ENCODE results near the gene AFF1. TPM values are rescaled to one million over a fixed set of nuclear protein-coding genes. Genes with fewer than 3 reads are reported as not detected.

The AFF1 gene
- total RNA-seq, 1 experiment from 2014 or later, result 37.7 TPM

DNA sequence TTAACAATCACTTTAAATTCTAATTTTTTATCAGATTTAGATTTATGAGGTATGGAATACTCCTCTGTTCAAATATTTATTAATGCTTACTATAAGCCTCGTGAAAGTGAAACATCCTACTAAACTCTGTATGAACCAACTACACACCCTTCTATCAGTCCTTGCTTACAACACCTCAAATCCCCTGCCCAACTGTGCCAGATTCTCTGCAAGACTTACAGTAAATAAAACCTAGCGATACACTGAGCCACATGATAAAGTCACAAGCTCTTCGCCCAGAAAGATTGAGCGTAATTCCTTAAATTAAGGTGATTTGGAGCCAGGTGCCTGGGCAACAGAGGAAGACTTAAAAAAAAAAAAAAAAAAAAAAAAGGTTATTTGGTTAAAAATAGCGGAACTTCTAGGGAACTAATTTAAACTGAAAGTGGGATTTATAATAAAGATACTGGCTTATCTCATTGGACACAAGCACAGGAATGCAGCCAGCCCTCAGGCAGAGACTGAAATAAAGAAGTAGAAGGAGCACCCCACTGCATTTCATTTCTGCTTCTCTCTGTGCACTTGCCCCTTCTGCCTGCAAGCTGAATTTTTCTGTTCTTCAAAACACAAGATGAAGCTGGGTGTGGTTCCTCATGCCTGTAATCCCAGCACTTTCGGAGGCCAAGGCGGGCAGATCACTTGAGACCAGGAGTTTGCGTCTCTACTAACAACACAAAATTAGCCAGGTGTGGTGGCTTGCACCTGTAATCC is 25.1 kb upstream of the AFF1 start:
- no TSS peak for BruUV-seq (replicated peaks)
- no peak overlapping the region for H3K4me3 Mint-ChIP-seq (ENCODE audit: low read depth, unreplicated experiment)
- TF ChIP-seq, protein P1, sequence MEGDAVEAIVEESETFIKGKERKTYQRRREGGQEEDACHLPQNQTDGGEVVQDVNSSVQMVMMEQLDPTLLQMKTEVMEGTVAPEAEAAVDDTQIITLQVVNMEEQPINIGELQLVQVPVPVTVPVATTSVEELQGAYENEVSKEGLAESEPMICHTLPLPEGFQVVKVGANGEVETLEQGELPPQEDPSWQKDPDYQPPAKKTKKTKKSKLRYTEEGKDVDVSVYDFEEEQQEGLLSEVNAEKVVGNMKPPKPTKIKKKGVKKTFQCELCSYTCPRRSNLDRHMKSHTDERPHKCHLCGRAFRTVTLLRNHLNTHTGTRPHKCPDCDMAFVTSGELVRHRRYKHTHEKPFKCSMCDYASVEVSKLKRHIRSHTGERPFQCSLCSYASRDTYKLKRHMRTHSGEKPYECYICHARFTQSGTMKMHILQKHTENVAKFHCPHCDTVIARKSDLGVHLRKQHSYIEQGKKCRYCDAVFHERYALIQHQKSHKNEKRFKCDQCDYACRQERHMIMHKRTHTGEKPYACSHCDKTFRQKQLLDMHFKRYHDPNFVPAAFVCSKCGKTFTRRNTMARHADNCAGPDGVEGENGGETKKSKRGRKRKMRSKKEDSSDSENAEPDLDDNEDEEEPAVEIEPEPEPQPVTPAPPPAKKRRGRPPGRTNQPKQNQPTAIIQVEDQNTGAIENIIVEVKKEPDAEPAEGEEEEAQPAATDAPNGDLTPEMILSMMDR (IDR thresholded peaks at IDR 0.05; ENCODE audit: unreplicated experiment), result no peak
- H3K4me1 Mint-ChIP-seq (ENCODE audit: low read depth, unreplicated experiment), result no peaks in the 10 kb centered on the region
- H3K27me3 Mint-ChIP-seq (ENCODE audit: unreplicated experiment), result no peaks in the 10 kb centered on the region
- CTCF ChIA-PET, result interaction anchor here (0.7 kb wide), 1 partner anchor 1305 kb away, joined by 3 read pairs; no protein-coding TSS in a partner anchor
- DNase-seq, result no peak
- no peaks in the 10 kb centered on the region for H3K9me3 Mint-ChIP-seq (ENCODE audit: low read depth, unreplicated experiment)
- no peak overlapping the region for H3K27ac Mint-ChIP-seq (ENCODE audit: unreplicated experiment)
- H3K36me3 Mint-ChIP-seq (ENCODE audit: insufficient read depth, unreplicated experiment), result no peaks in the 10 kb centered on the region
- intact Hi-C loops (cut with micrococcal nuclease; ENCODE audit: unreplicated experiment), result no loop called here

DNA sequence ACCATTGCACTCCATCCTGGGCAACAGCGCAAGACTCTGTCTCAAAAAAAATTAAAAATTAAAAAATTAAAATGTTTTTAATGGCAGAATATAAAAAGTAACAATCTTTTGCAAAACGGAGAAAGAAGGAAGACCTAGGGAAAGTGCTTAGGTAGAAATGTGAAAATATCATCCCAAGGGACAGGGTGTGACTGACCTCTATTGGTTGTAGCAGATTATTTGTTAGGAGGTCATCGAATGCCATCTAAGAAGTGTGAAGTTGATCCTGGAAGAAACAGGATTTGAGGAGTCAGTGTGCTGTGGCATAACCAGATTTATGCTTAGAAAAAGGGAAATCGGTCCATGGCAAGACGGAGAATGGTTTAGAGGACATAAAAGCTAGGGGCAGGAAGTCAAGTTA is 24.4 kb upstream of the AFF1 start:
- Mint-ChIP-seq H3K4me3 (ENCODE audit: low read depth, unreplicated experiment) (no peak overlapping the region), H3K9me3 (ENCODE audit: low read depth, unreplicated experiment) (no peaks in the 10 kb centered on the region), H3K27me3 (ENCODE audit: unreplicated experiment) (no peaks in the 10 kb centered on the region), H3K27ac (ENCODE audit: unreplicated experiment) (no peak overlapping the region), H3K36me3 (ENCODE audit: insufficient read depth, unreplicated experiment) (no peaks in the 10 kb centered on the region), H3K4me1 (ENCODE audit: low read depth, unreplicated experiment) (no peaks in the 10 kb centered on the region)
- CTCF ChIA-PET, result interaction anchor here (0.7 kb wide), 1 partner anchor 1304 kb away, joined by 3 read pairs; no protein-coding TSS in a partner anchor
- TF ChIP-seq, protein P1 (IDR thresholded peaks at IDR 0.05; ENCODE audit: unreplicated experiment), result no peak
- DNase-seq, result no peak
- intact Hi-C loops (cut with micrococcal nuclease; ENCODE audit: unreplicated experiment), result no loop called here
- no TSS peak for BruUV-seq (replicated peaks)

- H3K36me3 Mint-ChIP-seq (ENCODE audit: insufficient read depth, unreplicated experiment), result no peaks in the 10 kb centered on the region
- H3K4me3 Mint-ChIP-seq (ENCODE audit: low read depth, unreplicated experiment), result no peak overlapping the region
- no peak overlapping the region for H3K27ac Mint-ChIP-seq (ENCODE audit: unreplicated experiment)
- intact Hi-C loops (cut with micrococcal nuclease; ENCODE audit: unreplicated experiment), result no loop called here
- CTCF ChIA-PET, result no interaction called here
- no peaks in the 10 kb centered on the region for H3K4me1 Mint-ChIP-seq (ENCODE audit: low read depth, unreplicated experiment)
- H3K9me3 Mint-ChIP-seq (ENCODE audit: low read depth, unreplicated experiment), result no peaks in the 10 kb centered on the region
- DNase-seq, result no peak
- no peaks in the 10 kb centered on the region for H3K27me3 Mint-ChIP-seq (ENCODE audit: unreplicated experiment)
- TF ChIP-seq, protein P1 (IDR thresholded peaks at IDR 0.05; ENCODE audit: unreplicated experiment), result no peak
- no TSS peak for BruUV-seq (replicated peaks)
Observed at GRCh38 chr4:86910820-86911684, 23.8 kb upstream of the AFF1 start.

- no TSS peak for BruUV-seq (replicated peaks)
- intact Hi-C loops (cut with micrococcal nuclease; ENCODE audit: unreplicated experiment), result no loop called here
- Mint-ChIP-seq H3K36me3 (ENCODE audit: insufficient read depth, unreplicated experiment) (no peaks in the 10 kb centered on the region), H3K4me1 (ENCODE audit: low read depth, unreplicated experiment) (no peaks in the 10 kb centered on the region), H3K27me3 (ENCODE audit: unreplicated experiment) (no peaks in the 10 kb centered on the region), H3K27ac (ENCODE audit: unreplicated experiment) (no peak overlapping the region), H3K9me3 (ENCODE audit: low read depth, unreplicated experiment) (no peaks in the 10 kb centered on the region), H3K4me3 (ENCODE audit: low read depth, unreplicated experiment) (no peak overlapping the region)
- TF ChIP-seq, protein P1 (IDR thresholded peaks at IDR 0.05; ENCODE audit: unreplicated experiment), result no peak
- DNase-seq, result no peak
- CTCF ChIA-PET, result interaction anchor here (0.9 kb wide), 1 partner anchor 12 kb away, joined by 3 read pairs; no protein-coding TSS in a partner anchor
Observed at GRCh38 chr4:86916392-86916791, 18.4 kb upstream of the AFF1 start.
